SU-DHL-6 (cell line): ENCODE data around the gene C2CD3.

ENCODE experiments used
- H2AFZ ChIP-seq: fragments of 200-600 bp; sonication (generic); 2 replicates; pipeline ENCODE4 v1.6.1; 2014; ENCODE audit warnings: low read depth, mild to moderate bottlenecking, moderate library complexity, mixed read lengths, antibody characterized with exemption, low read length; ENCODE audit not compliant: severe bottlenecking
- H3F3A ChIP-seq: fragments of 200-600 bp; shearing (Covaris generic); 2 replicates; pipeline ENCODE4 v1.6.0; 2016; ENCODE audit warnings: antibody characterized with exemption, mild to moderate bottlenecking; ENCODE audit not compliant: insufficient read depth
- H3K27ac ChIP-seq: fragments of 200-600 bp; sonication (generic); 2 replicates; pipeline ENCODE4 v1.5.1; 2016; ENCODE audit warnings: low read depth, mild to moderate bottlenecking, low read length, moderate library complexity, mixed read lengths
- H3K27me3 ChIP-seq: fragments of 200-600 bp; sonication (generic), shearing (Covaris generic); 2 replicates; pipeline ENCODE4 v1.6.0; 2014; ENCODE audit warnings: mild to moderate bottlenecking, low read length
- H3K36me3 ChIP-seq: fragments of 200-600 bp; sonication (generic); 2 replicates; pipeline ENCODE4 v1.6.1; 2014; ENCODE audit warnings: mild to moderate bottlenecking, low read length, mixed read lengths
- H3K4me2 ChIP-seq: fragments of 300-600, 200-600 bp; shearing (Covaris generic), sonication (generic); 2 replicates; pipeline ENCODE4 v1.6.0; 2014; ENCODE audit warnings: low read length, low read depth, mild to moderate bottlenecking; ENCODE audit not compliant: poor library complexity, severe bottlenecking
- H3K4me3 ChIP-seq: fragments of 200-600 bp; sonication (generic); 2 replicates; pipeline ENCODE4 v1.5.1; 2014; ENCODE audit warnings: antibody characterized with exemption, low read length, mild to moderate bottlenecking, mixed read lengths; ENCODE audit not compliant: insufficient read depth, poor library complexity, severe bottlenecking
- H3K79me2 ChIP-seq: fragments of 200-600 bp; sonication (generic); 2 replicates; pipeline ENCODE4 v1.6.1; 2014; ENCODE audit warnings: mild to moderate bottlenecking, low read length, moderate library complexity; ENCODE audit not compliant: insufficient read depth
- H3K9ac ChIP-seq: fragments of 200-600 bp; sonication (generic); 2 replicates; pipeline ENCODE4 v1.7.0; 2014; ENCODE audit warnings: mild to moderate bottlenecking, low read length
- H3K9me2 ChIP-seq: fragments of 200-600 bp; sonication (generic); replicated peaks from 2 replicates; pipeline ENCODE4 v1.6.1; 2014; ENCODE audit warnings: low read length; ENCODE audit not compliant: insufficient read depth
- H3K9me3 ChIP-seq: fragments of 200-600 bp; sonication (generic); 2 replicates; pipeline ENCODE4 v1.6.1; 2014; ENCODE audit warnings: low read length, mixed read lengths; ENCODE audit not compliant: insufficient read depth
- H4K20me1 ChIP-seq: fragments of 200-600 bp; sonication (generic); 2 replicates; pipeline ENCODE4 v1.6.1; 2014; ENCODE audit warnings: low read depth, mild to moderate bottlenecking, antibody characterized with exemption, low read length, moderate library complexity, mixed read lengths
- CTCF ChIP-seq: fragments of 200-600 bp; sonication (generic); IDR thresholded peaks from one replicate; pipeline ENCODE4 v1.5.1; 2017; ENCODE audit warnings: antibody characterized with exemption, mild to moderate bottlenecking, low read length, moderate library complexity; ENCODE audit not compliant: insufficient read depth, poor library complexity, severe bottlenecking
- EZH2phosphoT487 ChIP-seq: fragments of 200-600 bp; sonication (generic), shearing (Covaris generic); conservative IDR thresholded peaks from 2 replicates; pipeline ENCODE4 v1.6.1; 2018; ENCODE audit warnings: mild to moderate bottlenecking, antibody characterized with exemption, low read length, moderate library complexity, mixed read lengths

C2CD3 gene

GRCh38 chr11:74057249-74058151 is 113.3 kb downstream of the C2CD3 start:
- Histone ChIP-seq H3K9me3 (no peaks in the 10 kb centered on the region), H3K27me3 (no peaks in the 10 kb centered on the region), H3K36me3 (peaks cover 3% of the 10 kb centered on the region; the same call in 1 of the 2 replicates), H4K20me1 (no peaks in the 10 kb centered on the region), H2AFZ (no peak overlapping the region), H3K79me2 (no peaks in the 10 kb centered on the region), H3K9ac (no peak overlapping the region), H3K27ac (no peak overlapping the region), H3K4me3 (no peak overlapping the region), H3K4me2 (no peak overlapping the region), H3F3A (no peaks in the 10 kb centered on the region), H3K9me2 (no peaks in the 10 kb centered on the region)
- TF ChIP-seq CTCF = no peak

GRCh38 chr11:74055938-74056337 is 114.9 kb downstream of the C2CD3 start:
- Histone ChIP-seq H3K9me2 (no peaks in the 10 kb centered on the region), H3K9ac (no peak overlapping the region), H3K4me2 (no peak overlapping the region), H3K27me3 (no peaks in the 10 kb centered on the region), H3K4me3 (no peak overlapping the region), H4K20me1 (no peaks in the 10 kb centered on the region), H3K9me3 (no peaks in the 10 kb centered on the region), H3K36me3 (peaks cover 3% of the 10 kb centered on the region; the same call in 1 of the 2 replicates), H2AFZ (no peak overlapping the region), H3K79me2 (no peaks in the 10 kb centered on the region), H3F3A (no peaks in the 10 kb centered on the region), H3K27ac (no peak overlapping the region)
- no peak for TF ChIP-seq EZH2phosphoT487
- no peak for TF ChIP-seq CTCF

GRCh38 chr11:74050465-74050864 is 120.3 kb downstream of the C2CD3 start:
- Histone ChIP-seq H3K9ac (no peak overlapping the region), H4K20me1 (no peaks in the 10 kb centered on the region), H3K4me3 (no peak overlapping the region), H3K36me3 (peaks cover 12% of the 10 kb centered on the region), H2AFZ (no peak overlapping the region), H3K9me2 (no peaks in the 10 kb centered on the region), H3K9me3 (no peaks in the 10 kb centered on the region), H3K27me3 (no peaks in the 10 kb centered on the region), H3F3A (no peaks in the 10 kb centered on the region), H3K27ac (no peak overlapping the region), H3K79me2 (no peaks in the 10 kb centered on the region), H3K4me2 (no peak overlapping the region)
- no peak for TF ChIP-seq EZH2phosphoT487
- no peak for TF ChIP-seq CTCF
